ENCODE measurements around the gene RBM22. TPM values are rescaled to one million over a fixed set of nuclear protein-coding genes. Genes with fewer than 3 reads are reported as not detected.

Gene RBM22
- total RNA-seq, 1 experiment from 2014 or later: 31.6 TPM

GRCh38 chr5:150658699-150659265, 42.1 kb downstream of the RBM22 start:
- ChIA-PET POLR2A (ENCODE audit: unreplicated experiment) (interaction anchor here (0.6 kb wide), 1 partner anchor 12 kb away, joined by 5 read pairs; no protein-coding TSS in a partner anchor), CTCF (no interaction called here)
- no peaks in the 10 kb centered on the region for H3K9me3 ChIP-seq (ENCODE audit: low read length)
- H3F3A ChIP-seq (ENCODE audit: low read length, unreplicated experiment): no peaks in the 10 kb centered on the region
- no peaks in the 10 kb centered on the region for H3K36me3 ChIP-seq (ENCODE audit: low read depth, low read length)
- H3K27me3 ChIP-seq (ENCODE audit: low read length): no peaks in the 10 kb centered on the region
- H3K79me2 ChIP-seq (ENCODE audit: low read length): no peaks in the 10 kb centered on the region
- no peak overlapping the region for H3K4me2 ChIP-seq (ENCODE audit: low read length)
- no TSS peak for BruUV-seq (replicated peaks)
- TF ChIP-seq EZH2 (IDR thresholded peaks at IDR 0.05; ENCODE audit: low read length, unreplicated experiment) (no peak), CTCF (conservative IDR thresholded peaks at IDR 0.05; ENCODE audit: low read depth, low read length) (no peak), EZH2phosphoT487 (IDR thresholded peaks at IDR 0.05; ENCODE audit: borderline replicate concordance, low read length) (no peak)
- DNase-seq: no peak
- no peak overlapping the region for H3K27ac ChIP-seq (ENCODE audit: low read length)
- H3K4me1 ChIP-seq (ENCODE audit: insufficient read depth, low read length): no peaks in the 10 kb centered on the region
- no peak for ATAC-seq
- intact Hi-C loops (cut with micrococcal nuclease): loop anchor here (10.0 kb wide), 1 partner anchor 186 kb away; the partner anchor contains the start of gene IRGM
- H2AFZ ChIP-seq (ENCODE audit: low read length): no peak overlapping the region
- H3K4me3 ChIP-seq (ENCODE audit: low read length): no peak overlapping the region
- H4K20me1 ChIP-seq (ENCODE audit: low read length): no peaks in the 10 kb centered on the region
- H3K9ac ChIP-seq (ENCODE audit: low read length): no peak overlapping the region
- no peaks in the 10 kb centered on the region for H3K9me2 ChIP-seq (replicated peaks; ENCODE audit: low read length)

DNA sequence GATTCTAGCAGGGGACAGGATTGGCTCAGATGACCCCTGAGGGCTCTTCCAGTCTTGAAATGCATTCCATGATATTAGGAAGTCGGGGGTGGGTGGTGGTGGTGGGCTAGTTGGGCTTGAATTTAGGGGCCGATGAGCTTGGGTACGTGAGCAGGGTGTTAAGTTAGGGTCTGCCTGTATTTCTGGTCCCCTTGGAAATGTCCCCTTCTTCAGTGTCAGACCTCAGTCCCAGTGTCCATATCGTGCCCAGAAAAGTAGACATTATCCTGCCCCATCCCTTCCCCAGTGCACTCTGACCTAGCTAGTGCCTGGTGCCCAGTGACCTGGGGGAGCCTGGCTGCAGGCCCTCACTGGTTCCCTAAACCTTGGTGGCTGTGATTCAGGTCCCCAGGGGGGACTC, 42.7 kb downstream of the RBM22 start:
- H3K9me2 ChIP-seq (replicated peaks; ENCODE audit: low read length): no peaks in the 10 kb centered on the region
- TF ChIP-seq CTCF (conservative IDR thresholded peaks at IDR 0.05; ENCODE audit: low read depth, low read length) (no peak), EZH2 (IDR thresholded peaks at IDR 0.05; ENCODE audit: low read length, unreplicated experiment) (no peak), EZH2phosphoT487 (IDR thresholded peaks at IDR 0.05; ENCODE audit: borderline replicate concordance, low read length) (no peak)
- H3K4me3 ChIP-seq (ENCODE audit: low read length): no peak overlapping the region
- H3K9ac ChIP-seq (ENCODE audit: low read length): no peak overlapping the region
- no peak overlapping the region for H3K27ac ChIP-seq (ENCODE audit: low read length)
- ChIA-PET CTCF (no interaction called here), POLR2A (ENCODE audit: unreplicated experiment) (no interaction called here)
- no peaks in the 10 kb centered on the region for H3K79me2 ChIP-seq (ENCODE audit: low read length)
- H3K4me1 ChIP-seq (ENCODE audit: insufficient read depth, low read length): peaks cover under 1% of the 10 kb centered on the region; the same call in 1 of the 2 replicates
- no peaks in the 10 kb centered on the region for H3F3A ChIP-seq (ENCODE audit: low read length, unreplicated experiment)
- H3K9me3 ChIP-seq (ENCODE audit: low read length): no peaks in the 10 kb centered on the region
- no TSS peak for BruUV-seq (replicated peaks)
- H4K20me1 ChIP-seq (ENCODE audit: low read length): no peaks in the 10 kb centered on the region
- no peak for DNase-seq
- ATAC-seq: no peak
- no peaks in the 10 kb centered on the region for H3K27me3 ChIP-seq (ENCODE audit: low read length)
- intact Hi-C loops (cut with micrococcal nuclease): loop anchor here (10.0 kb wide), 1 partner anchor 187 kb away; the partner anchor contains the start of gene IRGM
- no peaks in the 10 kb centered on the region for H3K36me3 ChIP-seq (ENCODE audit: low read depth, low read length)
- H3K4me2 ChIP-seq (ENCODE audit: low read length): no peak overlapping the region
- H2AFZ ChIP-seq (ENCODE audit: low read length): no peak overlapping the region

Data from PC-3 (cell line).